Tibial nerve (tissue), 4 donors: Measurements from ENCODE around the gene GDF7. TPM values are rescaled to one million over a fixed set of nuclear protein-coding genes. Genes with fewer than 3 reads are reported as not detected.

Experiments
- DNase-seq, 2 donors: peaks; one replicate each; pipeline ENCODE4 v3.0.0-alpha.2; 2019; ENCODE audit warnings: low spot score in 2 of 2
- H3K27ac ChIP-seq, 4 donors: fragments of 200-600 bp; sonication (generic) in 3 of 4; one replicate each; pipeline ENCODE4 v1.5.1; 2017 to 2019; ENCODE audit warnings: mild to moderate bottlenecking in 1 of 4
- H3K27me3 ChIP-seq, 2 donors: fragments of 200-600 bp; sonication (generic) in 1 of 2; one replicate each; pipeline versions ENCODE4 v1.5.1 to v1.6.0; 2017 to 2019
- H3K36me3 ChIP-seq, 3 donors: fragments of 200-600 bp; sonication (generic); one replicate each; pipeline ENCODE4 v1.5.1; 2018 to 2019
- H3K4me1 ChIP-seq, 4 donors: fragments of 200-600 bp; sonication (generic) in 3 of 4; one replicate each; pipeline ENCODE4 v1.5.1; 2017 to 2019
- H3K4me3 ChIP-seq, 4 donors: fragments of 200-600 bp; sonication (generic) in 3 of 4; one replicate each; pipeline ENCODE4 v1.5.1; 2017 to 2019; ENCODE audit warnings: mild to moderate bottlenecking in 1 of 4, moderate library complexity in 1 of 4
- H3K9me3 ChIP-seq, 4 donors: fragments of 200-600 bp; sonication (generic) in 3 of 4; one replicate each; pipeline ENCODE4 v1.5.1; 2017 to 2019
- EP300 ChIP-seq, 2 donors: sonication (generic); formaldehyde crosslinking; IDR thresholded peaks; one replicate each; pipeline ENCODE4 v1.6.1; 2017; ENCODE audit warnings: antibody characterized with exemption in 2 of 2, mild to moderate bottlenecking in 1 of 2
- POLR2A ChIP-seq, 2 donors: fragments of 450-650 bp; IDR thresholded peaks; one replicate each; pipeline ENCODE4 v1.6.1; 2017; ENCODE audit warnings: antibody characterized with exemption in 2 of 2, mild to moderate bottlenecking in 2 of 2, moderate library complexity in 2 of 2
- WGBS, 2 donors: methylation state at CpG; one replicate each; pipeline ENCODE4 v1.1.5; 2018; 5-methylcytosine and 5-hydroxymethylcytosine counted together
- total RNA-seq, 4 donors: library from RNA; depleted of rRNA; stranded (reverse); fragments of >200 nt; gene quantifications; one replicate each; pipeline ENCODE4 v1.1.0, GENCODE V29; 2016
- TF ChIP-seq, protein P1 (sequence below), 5 experiments: fragments of 200-600 bp in 3 of 5; fragments of 450-650 bp in 2 of 5; sonication (generic) in 3 of 5; IDR thresholded peaks; one replicate each; pipeline ENCODE4 v1.5.1; 2016 to 2019; ENCODE audit warnings: antibody characterized with exemption in 5 of 5, mild to moderate bottlenecking in 3 of 5, moderate library complexity in 2 of 5

Gene GDF7
- total RNA-seq, 4 donors from 2014 or later = 6.3 to 20.0 (median 16.6) TPM

DNA sequence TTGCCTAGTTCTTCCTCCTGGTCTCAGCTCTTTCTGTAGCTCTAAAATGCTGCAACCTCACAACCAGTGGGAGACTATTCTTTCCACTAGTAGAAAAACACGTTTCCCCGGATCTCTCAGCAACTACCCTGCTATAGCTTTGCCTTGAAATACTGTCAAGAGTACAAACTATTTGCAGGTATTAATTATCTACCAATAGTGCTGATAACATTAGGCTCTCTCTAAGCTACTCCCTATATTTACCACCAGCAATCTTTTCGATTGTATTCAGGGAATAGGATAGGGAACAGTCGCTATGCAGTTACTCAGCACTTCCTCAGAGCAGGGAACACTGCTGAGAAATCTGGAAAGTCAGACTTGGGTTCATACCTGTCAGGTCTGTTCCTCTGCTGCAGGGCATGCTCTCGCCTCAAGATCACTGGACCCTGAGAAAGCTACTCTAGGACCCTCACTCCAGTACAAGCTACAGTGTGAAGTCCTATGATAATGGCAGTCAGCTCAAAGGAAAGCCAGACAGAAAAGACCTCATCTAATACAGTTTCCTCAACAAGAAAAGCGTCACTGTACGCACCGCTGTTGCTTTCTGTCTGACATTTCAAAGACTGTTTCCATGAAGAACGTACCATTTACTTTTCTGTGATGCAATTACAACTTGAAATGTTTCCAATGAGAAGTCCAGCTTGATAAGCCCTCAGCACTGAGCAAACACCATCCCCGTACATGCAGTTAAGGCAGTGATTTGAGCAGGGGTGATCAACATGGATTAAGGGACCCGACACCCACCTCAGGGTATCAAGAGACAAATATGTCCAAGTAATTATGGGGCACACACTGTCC, 22.7 kb downstream of the GDF7 start:
- no peak overlapping the region for H3K27ac ChIP-seq
- H3K9me3 ChIP-seq = no peaks in the 10 kb centered on the region
- H3K4me1 ChIP-seq = no peaks in the 10 kb centered on the region
- H3K27me3 ChIP-seq = no peaks in the 10 kb centered on the region
- H3K4me3 ChIP-seq = no peak overlapping the region
- H3K36me3 ChIP-seq = peaks cover 0 to 74% (median 5%) of the 10 kb centered on the region in 3 donors
- 89 to 97% methylated on average over 11 of the region's 11 CpGs for WGBS, 2 donors
- no peak for DNase-seq
- TF ChIP-seq EP300 (IDR thresholded peaks at IDR 0.05) = no peak
- TF ChIP-seq, protein P1, sequence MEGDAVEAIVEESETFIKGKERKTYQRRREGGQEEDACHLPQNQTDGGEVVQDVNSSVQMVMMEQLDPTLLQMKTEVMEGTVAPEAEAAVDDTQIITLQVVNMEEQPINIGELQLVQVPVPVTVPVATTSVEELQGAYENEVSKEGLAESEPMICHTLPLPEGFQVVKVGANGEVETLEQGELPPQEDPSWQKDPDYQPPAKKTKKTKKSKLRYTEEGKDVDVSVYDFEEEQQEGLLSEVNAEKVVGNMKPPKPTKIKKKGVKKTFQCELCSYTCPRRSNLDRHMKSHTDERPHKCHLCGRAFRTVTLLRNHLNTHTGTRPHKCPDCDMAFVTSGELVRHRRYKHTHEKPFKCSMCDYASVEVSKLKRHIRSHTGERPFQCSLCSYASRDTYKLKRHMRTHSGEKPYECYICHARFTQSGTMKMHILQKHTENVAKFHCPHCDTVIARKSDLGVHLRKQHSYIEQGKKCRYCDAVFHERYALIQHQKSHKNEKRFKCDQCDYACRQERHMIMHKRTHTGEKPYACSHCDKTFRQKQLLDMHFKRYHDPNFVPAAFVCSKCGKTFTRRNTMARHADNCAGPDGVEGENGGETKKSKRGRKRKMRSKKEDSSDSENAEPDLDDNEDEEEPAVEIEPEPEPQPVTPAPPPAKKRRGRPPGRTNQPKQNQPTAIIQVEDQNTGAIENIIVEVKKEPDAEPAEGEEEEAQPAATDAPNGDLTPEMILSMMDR (IDR thresholded peaks at IDR 0.05) = no peak
- no peak for TF ChIP-seq POLR2A (IDR thresholded peaks at IDR 0.05)

DNA sequence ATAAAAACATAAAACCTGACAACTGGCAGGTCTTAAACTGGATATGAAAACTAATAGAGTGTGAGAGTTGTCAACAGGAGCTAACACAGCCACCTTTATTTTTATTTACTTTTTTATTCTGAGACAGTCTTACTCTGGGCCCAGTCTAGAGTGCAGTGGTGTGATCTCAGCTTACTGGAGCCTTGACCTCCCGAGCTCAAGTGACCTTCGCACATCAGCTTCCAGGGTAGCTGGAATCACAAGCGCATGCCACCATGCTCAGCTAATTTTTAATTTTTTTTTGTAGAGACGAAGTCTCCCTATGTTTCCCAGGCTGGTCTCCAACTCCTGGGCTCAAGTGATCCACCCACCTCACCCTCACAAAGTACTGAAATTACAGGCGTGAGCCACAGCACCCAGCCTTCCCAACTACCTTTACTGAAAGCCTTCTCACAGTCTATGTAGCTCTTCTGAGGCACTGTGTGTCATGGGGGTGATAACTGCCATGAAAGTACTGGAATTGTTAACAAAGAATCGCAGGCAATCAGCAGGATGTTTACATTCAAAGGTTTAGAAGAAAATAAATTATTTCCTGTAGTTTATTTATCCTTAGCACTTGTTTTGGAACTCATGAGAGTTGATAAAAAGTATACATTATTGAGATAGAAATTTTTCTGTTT, 24.3 kb downstream of the GDF7 start:
- Histone ChIP-seq H3K36me3 (peaks cover 0 to 67% (median 5%) of the 10 kb centered on the region in 3 donors), H3K27me3 (no peaks in the 10 kb centered on the region), H3K27ac (no peak overlapping the region), H3K9me3 (no peaks in the 10 kb centered on the region), H3K4me1 (no peaks in the 10 kb centered on the region), H3K4me3 (no peak overlapping the region)
- WGBS, 2 donors = 71 to 85% methylated on average over 6 of the region's 6 CpGs
- TF ChIP-seq POLR2A (IDR thresholded peaks at IDR 0.05) = no peak
- no peak for DNase-seq

DNA sequence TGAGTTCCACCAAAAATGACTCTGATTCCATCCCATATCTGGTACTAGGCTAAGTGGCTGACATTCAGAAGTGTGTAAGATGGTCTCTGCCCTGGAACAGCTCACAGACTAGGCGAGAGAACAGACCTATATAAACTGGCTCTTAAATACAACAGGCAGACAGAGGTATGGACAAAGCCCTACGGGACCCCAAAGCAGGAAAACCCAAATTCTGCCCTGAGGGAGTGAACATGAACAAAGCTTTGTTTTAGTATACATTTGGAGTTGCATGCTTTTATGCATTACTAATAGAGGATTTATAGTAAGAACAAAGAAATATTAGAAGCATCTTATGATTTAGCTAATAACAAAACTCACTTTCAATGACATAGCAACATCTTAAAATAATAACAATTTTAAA, 25.1 kb downstream of the GDF7 start:
- H3K9me3 ChIP-seq = no peaks in the 10 kb centered on the region
- peaks cover 0 to 63% (median 5%) of the 10 kb centered on the region in 3 donors for H3K36me3 ChIP-seq
- no peak overlapping the region for H3K4me3 ChIP-seq
- no peaks in the 10 kb centered on the region for H3K4me1 ChIP-seq
- TF ChIP-seq POLR2A (IDR thresholded peaks at IDR 0.05) (no peak), EP300 (IDR thresholded peaks at IDR 0.05) (no peak)
- TF ChIP-seq, protein P1 (IDR thresholded peaks at IDR 0.05) = no peak
- H3K27ac ChIP-seq = no peak overlapping the region
- H3K27me3 ChIP-seq = no peaks in the 10 kb centered on the region
- no peak for DNase-seq
- 76 to 87% methylated on average over 2 of the region's 2 CpGs for WGBS, 2 donors

DNA sequence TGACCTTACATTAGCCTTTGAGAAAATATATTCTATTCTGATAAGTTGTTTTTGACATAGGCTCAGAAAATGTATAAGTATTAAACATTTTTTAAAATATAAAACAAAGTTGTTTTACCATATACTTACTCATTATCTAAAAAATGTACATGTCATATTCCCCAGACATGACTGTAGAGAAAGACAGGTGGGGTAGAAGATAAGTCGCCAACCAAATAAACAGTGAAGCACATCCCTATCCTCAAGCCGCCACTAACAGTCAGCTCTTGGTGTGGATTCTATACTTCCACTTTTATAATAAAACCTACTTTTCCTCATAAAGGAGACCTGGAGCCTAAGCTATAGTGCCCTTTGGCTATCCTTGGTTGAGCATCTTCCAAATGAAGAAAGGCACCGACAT, 26.4 kb downstream of the GDF7 start:
- H3K4me1 ChIP-seq = no peaks in the 10 kb centered on the region
- no peak for DNase-seq
- no peak overlapping the region for H3K4me3 ChIP-seq
- 93 to 95% methylated on average over 3 of the region's 3 CpGs for WGBS, 2 donors
- TF ChIP-seq, protein P1 (IDR thresholded peaks at IDR 0.05) = no peak
- no peak for TF ChIP-seq EP300 (IDR thresholded peaks at IDR 0.05)
- TF ChIP-seq POLR2A (IDR thresholded peaks at IDR 0.05) = no peak
- no peak overlapping the region for H3K27ac ChIP-seq
- peaks cover 0 to 53% (median 5%) of the 10 kb centered on the region in 3 donors for H3K36me3 ChIP-seq
- H3K27me3 ChIP-seq = no peaks in the 10 kb centered on the region
- H3K9me3 ChIP-seq = no peaks in the 10 kb centered on the region

DNA sequence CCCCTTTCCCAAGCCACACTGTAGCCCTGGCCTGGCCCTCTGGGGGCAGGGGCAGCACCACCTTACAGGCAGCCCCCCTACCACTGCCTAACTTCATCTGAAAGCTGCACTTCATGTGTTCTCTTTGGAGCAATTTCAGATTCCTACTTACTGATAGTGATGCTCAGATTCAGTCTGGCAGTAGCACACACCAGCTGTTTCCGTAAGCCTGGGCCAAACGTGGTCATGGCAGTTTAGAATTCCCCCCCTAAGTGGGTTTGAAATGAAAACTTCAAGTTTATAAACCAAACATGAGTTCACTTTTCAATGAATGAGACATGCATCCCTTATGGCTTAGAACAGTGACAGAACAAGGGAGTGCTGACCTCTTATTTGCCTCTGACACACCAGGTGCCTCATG, 29.4 kb downstream of the GDF7 start:
- H3K36me3 ChIP-seq = peaks cover 0 to 40% (median 5%) of the 10 kb centered on the region in 3 donors
- no peaks in the 10 kb centered on the region for H3K9me3 ChIP-seq
- 88 to 92% methylated on average over 2 of the region's 2 CpGs for WGBS, 2 donors
- H3K4me3 ChIP-seq = no peak overlapping the region
- TF ChIP-seq, protein P1 (IDR thresholded peaks at IDR 0.05) = no peak
- TF ChIP-seq POLR2A (IDR thresholded peaks at IDR 0.05) (no peak), EP300 (IDR thresholded peaks at IDR 0.05) (no peak)
- H3K27ac ChIP-seq = no peak overlapping the region
- no peaks in the 10 kb centered on the region for H3K27me3 ChIP-seq
- no peak for DNase-seq
- peaks cover 0 to 7% (median 1%) of the 10 kb centered on the region in 4 donors for H3K4me1 ChIP-seq
